Activated T-helper 1 cell treated with anti-CD3 and anti-CD28 coated beads, Interleukin-12 subunit alpha, Interleukin-12 subunit beta, Interleukin-2, Interleukin-4 antibody, amounts not matched to agents 30 ng/mL and 10 ng/mL and 1 ng/mL, durations not matched to agents 14 hours and 24 hours and 36 hours (primary cell): ENCODE data around the gene AKR1C3. TPM values are rescaled to one million over a fixed set of nuclear protein-coding genes. Genes with fewer than 3 reads are reported as not detected.
"Not testable (repeated sequence)": the region's sequence is repeated elsewhere in the genome, so short reads cannot be mapped to it uniquely, and the experiment has no call there.

Experiments
- DNase-seq: peaks from one replicate; pipeline ENCODE4 v3.0.0; 2021; ENCODE audit warnings: low spot score
- H3K27ac Mint-ChIP-seq: one replicate; pipeline ENCODE4 v1.8.0; 2021; ENCODE audit warnings: mild to moderate bottlenecking, mixed read lengths
- H3K27me3 Mint-ChIP-seq: one replicate; pipeline ENCODE4 v1.8.0; 2022; ENCODE audit warnings: mild to moderate bottlenecking, moderate library complexity, mixed read lengths; ENCODE audit not compliant: insufficient read depth
- H3K36me3 Mint-ChIP-seq: one replicate; pipeline ENCODE4 v1.8.0; 2021; ENCODE audit warnings: low read depth, mixed read lengths
- H3K4me1 Mint-ChIP-seq: one replicate; pipeline ENCODE4 v1.8.0; 2021; ENCODE audit warnings: low read depth, mixed read lengths
- H3K4me3 Mint-ChIP-seq: one replicate; pipeline ENCODE4 v1.8.0; 2021; ENCODE audit warnings: mild to moderate bottlenecking, moderate library complexity, mixed read lengths
- H3K9me3 Mint-ChIP-seq: one replicate; pipeline ENCODE4 v1.8.0; 2021; ENCODE audit warnings: mixed read lengths
- intact Hi-C: fragments of 100-400 bp; cut with micrococcal nuclease; formaldehyde crosslinking; loops from one replicate; pipeline ENCODE4 v1.15.1; 2024
- total RNA-seq: library from RNA; stranded (reverse); gene quantifications from 2 replicates; pipeline ENCODE4 v1.2.3, GENCODE V29; 2022

AKR1C3 gene
- total RNA-seq, 1 donor from 2014 or later, result 0.26 TPM

DNA sequence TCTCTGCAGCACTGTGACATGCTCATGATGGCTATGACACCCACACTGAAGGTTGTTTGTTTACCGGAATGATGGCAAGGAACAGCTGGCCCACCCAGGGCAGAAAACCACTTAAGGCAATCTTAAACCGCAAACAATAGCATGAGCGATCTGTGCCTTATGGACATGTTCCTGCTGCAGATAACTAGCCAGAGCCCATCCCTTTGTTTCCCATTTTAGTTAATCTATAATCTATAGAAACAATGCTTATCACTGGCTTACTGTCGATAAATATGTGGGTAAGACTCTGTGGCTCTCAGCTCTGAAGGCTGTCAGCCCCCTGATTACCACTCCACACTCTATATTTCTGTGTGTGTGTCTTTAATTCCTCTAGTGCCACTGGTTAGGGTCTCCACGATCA lies 25.8 kb downstream of the AKR1C3 start:
- H3K27me3 Mint-ChIP-seq, H3K36me3 Mint-ChIP-seq, H3K27ac Mint-ChIP-seq, intact Hi-C loops, H3K4me1 Mint-ChIP-seq, H3K4me3 Mint-ChIP-seq, DNase-seq: not testable (repeated sequence)
- peaks cover 21% of the 10 kb centered on the region for H3K9me3 Mint-ChIP-seq

GRCh38 chr10:5123886-5124285 lies 29.7 kb downstream of the AKR1C3 start:
- no peak for DNase-seq
- Mint-ChIP-seq H3K36me3 (no peaks in the 10 kb centered on the region), H3K27me3 (no peaks in the 10 kb centered on the region), H3K27ac (no peak overlapping the region), H3K9me3 (peaks cover 18% of the 10 kb centered on the region), H3K4me3 (no peak overlapping the region), H3K4me1 (no peaks in the 10 kb centered on the region)
- intact Hi-C loops, result no loop called here

GRCh38 chr10:5125315-5126044 lies 31.3 kb downstream of the AKR1C3 start:
- Mint-ChIP-seq H3K27ac (no peak overlapping the region), H3K4me1 (no peaks in the 10 kb centered on the region), H3K36me3 (no peaks in the 10 kb centered on the region), H3K4me3 (no peak overlapping the region), H3K27me3 (peaks cover 2% of the 10 kb centered on the region), H3K9me3 (peaks cover 8% of the 10 kb centered on the region)
- intact Hi-C loops, result no loop called here
- no peak for DNase-seq

DNA sequence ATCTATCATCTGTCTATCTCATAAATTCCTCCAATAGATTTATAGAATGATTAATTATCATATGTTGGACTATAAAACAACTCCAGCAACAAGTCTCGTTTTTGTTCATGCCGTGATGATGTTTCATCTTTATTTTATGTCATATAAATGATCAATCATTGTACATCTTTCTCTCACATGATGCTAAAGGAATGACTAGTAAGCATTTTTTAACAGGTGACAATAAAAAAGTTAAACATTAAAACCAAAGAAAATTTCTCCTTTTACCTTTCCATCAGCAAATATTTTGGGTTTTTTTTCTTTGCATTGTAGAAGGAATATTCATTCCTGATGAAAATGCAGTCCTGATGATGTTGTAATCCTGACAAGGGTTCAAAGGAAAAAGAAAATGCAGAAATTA lies 41.4 kb downstream of the AKR1C3 start:
- intact Hi-C loops, result no loop called here
- no peak for DNase-seq
- Mint-ChIP-seq H3K27ac (no peak overlapping the region), H3K36me3 (no peaks in the 10 kb centered on the region), H3K9me3 (peaks cover 36% of the 10 kb centered on the region), H3K4me1 (no peaks in the 10 kb centered on the region), H3K27me3 (peaks cover 2% of the 10 kb centered on the region), H3K4me3 (no peak overlapping the region)

- intact Hi-C loops, result no loop called here
- no peaks in the 10 kb centered on the region for H3K27me3 Mint-ChIP-seq
- peaks cover 36% of the 10 kb centered on the region for H3K9me3 Mint-ChIP-seq
- H3K4me3 Mint-ChIP-seq, result no peak overlapping the region
- no peaks in the 10 kb centered on the region for H3K36me3 Mint-ChIP-seq
- DNase-seq, result no peak
- no peaks in the 10 kb centered on the region for H3K4me1 Mint-ChIP-seq
- H3K27ac Mint-ChIP-seq, result no peak overlapping the region
Measured at GRCh38 chr10:5136468-5137087, 42.4 kb downstream of the AKR1C3 start.

DNA sequence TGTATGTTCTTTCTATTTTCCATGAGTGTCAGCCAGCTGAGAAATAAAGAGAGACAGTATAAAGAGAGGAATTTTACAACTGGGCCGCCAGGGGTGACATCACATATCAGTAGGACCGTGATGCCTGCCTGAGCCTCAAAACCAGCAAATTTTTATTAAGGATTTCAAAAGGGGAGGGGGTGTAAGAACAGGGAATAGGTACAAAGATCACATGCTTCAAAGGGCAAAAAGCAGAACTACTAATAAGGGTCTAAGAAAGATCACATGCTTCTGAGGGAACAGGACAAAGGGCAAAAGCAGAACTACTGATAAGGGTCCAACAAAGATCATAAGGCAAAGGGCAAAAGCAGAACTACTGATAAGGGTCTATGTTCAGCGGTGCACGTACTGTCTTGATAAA lies 43.5 kb downstream of the AKR1C3 start:
- H3K27me3 Mint-ChIP-seq, H3K4me3 Mint-ChIP-seq, H3K36me3 Mint-ChIP-seq, H3K4me1 Mint-ChIP-seq, intact Hi-C loops, DNase-seq, H3K27ac Mint-ChIP-seq: not testable (repeated sequence)
- peaks cover 44% of the 10 kb centered on the region for H3K9me3 Mint-ChIP-seq

- H3K4me3 Mint-ChIP-seq, result no peak overlapping the region
- H3K27ac Mint-ChIP-seq, result no peak overlapping the region
- no peaks in the 10 kb centered on the region for H3K4me1 Mint-ChIP-seq
- H3K9me3 Mint-ChIP-seq, result peaks cover 34% of the 10 kb centered on the region
- intact Hi-C loops, result no loop called here
- peaks cover 1% of the 10 kb centered on the region for H3K27me3 Mint-ChIP-seq
- no peak for DNase-seq
- no peaks in the 10 kb centered on the region for H3K36me3 Mint-ChIP-seq
Measured at GRCh38 chr10:5142199-5142598, 48.0 kb downstream of the AKR1C3 start.

- intact Hi-C loops, result no loop called here
- Mint-ChIP-seq H3K27me3 (peaks cover 1% of the 10 kb centered on the region), H3K4me3 (no peak overlapping the region), H3K4me1 (no peaks in the 10 kb centered on the region), H3K27ac (no peak overlapping the region), H3K36me3 (no peaks in the 10 kb centered on the region), H3K9me3 (peaks cover 28% of the 10 kb centered on the region)
- no peak for DNase-seq
Measured at GRCh38 chr10:5143137-5143536, 48.9 kb downstream of the AKR1C3 start.

DNA sequence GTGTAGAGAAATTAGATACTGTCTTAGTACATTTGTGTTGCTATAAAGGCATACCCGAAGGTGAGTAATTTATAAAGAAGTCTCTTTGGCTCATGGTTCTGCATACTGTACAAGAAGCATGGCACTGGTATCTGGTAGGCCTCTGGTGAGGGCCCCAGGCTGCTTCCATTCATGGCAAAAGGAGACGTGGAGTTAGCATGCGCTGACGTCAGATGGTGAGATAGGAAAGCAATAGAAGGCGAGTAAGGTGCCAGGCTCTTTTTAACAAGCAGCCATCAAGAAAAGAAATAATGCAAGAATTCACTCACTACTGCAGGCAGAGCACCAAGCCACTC lies 52.7 kb downstream of the AKR1C3 start:
- peaks cover 28% of the 10 kb centered on the region for H3K9me3 Mint-ChIP-seq
- no peak for DNase-seq
- H3K36me3 Mint-ChIP-seq, result no peaks in the 10 kb centered on the region
- H3K27me3 Mint-ChIP-seq, result peaks cover 1% of the 10 kb centered on the region
- H3K4me3 Mint-ChIP-seq, result no peak overlapping the region
- intact Hi-C loops, result no loop called here
- H3K4me1 Mint-ChIP-seq, result no peaks in the 10 kb centered on the region
- no peak overlapping the region for H3K27ac Mint-ChIP-seq

DNA sequence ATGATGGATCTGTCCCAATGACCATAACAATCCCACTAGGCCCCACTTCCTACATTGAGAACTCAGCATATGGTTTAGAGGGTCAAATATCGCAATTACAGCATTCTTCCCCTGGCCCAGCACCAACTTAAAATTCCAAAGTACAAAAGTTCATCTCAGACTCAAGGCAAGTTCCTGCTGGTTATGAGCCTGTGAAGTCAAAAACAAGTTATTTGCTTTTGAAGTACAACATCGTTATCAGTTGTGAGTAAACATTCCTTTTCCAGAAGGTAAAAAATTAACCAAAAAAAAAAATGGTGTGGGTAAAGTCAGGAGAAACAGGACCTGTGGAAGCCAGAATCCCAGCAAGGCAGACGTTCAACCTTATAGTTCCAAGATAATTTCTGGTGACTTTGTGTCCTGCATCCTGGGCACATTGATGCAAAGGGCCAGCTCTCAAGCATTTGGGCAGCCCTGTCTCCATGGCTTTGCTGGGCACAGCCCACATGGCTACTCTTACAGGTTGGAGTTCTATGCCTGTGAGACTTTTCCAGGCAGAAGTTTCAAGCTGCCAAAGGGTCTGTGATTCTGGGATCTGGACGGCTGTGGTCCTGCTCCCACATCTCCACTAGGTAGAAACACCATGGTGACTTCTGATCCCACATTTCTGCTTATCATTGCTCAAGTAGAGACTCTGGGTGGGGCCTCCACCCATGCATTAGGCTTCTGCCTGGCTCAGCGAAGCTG lies 53.2 kb downstream of the AKR1C3 start:
- H3K27me3 Mint-ChIP-seq, result no peaks in the 10 kb centered on the region
- H3K4me3 Mint-ChIP-seq, result no peak overlapping the region
- H3K27ac Mint-ChIP-seq, result no peak overlapping the region
- H3K4me1 Mint-ChIP-seq, result no peaks in the 10 kb centered on the region
- DNase-seq, result no peak
- peaks cover 23% of the 10 kb centered on the region for H3K9me3 Mint-ChIP-seq
- H3K36me3 Mint-ChIP-seq, result no peaks in the 10 kb centered on the region
- intact Hi-C loops, result no loop called here

- no peak for DNase-seq
- H3K36me3 Mint-ChIP-seq, result no peaks in the 10 kb centered on the region
- intact Hi-C loops, result no loop called here
- no peak overlapping the region for H3K4me3 Mint-ChIP-seq
- no peaks in the 10 kb centered on the region for H3K27me3 Mint-ChIP-seq
- H3K4me1 Mint-ChIP-seq, result no peaks in the 10 kb centered on the region
- peaks cover 26% of the 10 kb centered on the region for H3K9me3 Mint-ChIP-seq
- no peak overlapping the region for H3K27ac Mint-ChIP-seq
Measured at GRCh38 chr10:5147981-5148677, 53.9 kb downstream of the AKR1C3 start.

DNA sequence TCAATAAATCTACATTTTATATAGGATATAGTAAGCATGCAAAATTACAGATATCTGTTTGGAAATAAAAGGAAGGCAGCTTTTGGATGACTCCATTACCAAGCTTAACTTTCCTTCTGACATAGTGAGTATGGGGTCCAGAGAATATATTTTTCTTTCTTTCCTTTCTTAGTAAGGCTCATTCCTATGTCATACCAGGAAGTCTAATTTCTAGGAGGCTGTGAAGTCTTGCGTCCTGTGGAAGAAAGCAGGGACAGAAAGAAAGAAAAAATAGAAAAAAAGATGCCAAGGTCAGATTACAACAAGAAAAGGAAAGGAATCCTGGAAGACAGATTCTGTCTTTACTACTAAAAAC lies 54.4 kb downstream of the AKR1C3 start:
- peaks cover 29% of the 10 kb centered on the region for H3K9me3 Mint-ChIP-seq
- intact Hi-C loops, result no loop called here
- H3K27ac Mint-ChIP-seq, result no peak overlapping the region
- no peak overlapping the region for H3K4me3 Mint-ChIP-seq
- H3K4me1 Mint-ChIP-seq, result no peaks in the 10 kb centered on the region
- no peaks in the 10 kb centered on the region for H3K36me3 Mint-ChIP-seq
- DNase-seq, result no peak
- no peaks in the 10 kb centered on the region for H3K27me3 Mint-ChIP-seq

DNA sequence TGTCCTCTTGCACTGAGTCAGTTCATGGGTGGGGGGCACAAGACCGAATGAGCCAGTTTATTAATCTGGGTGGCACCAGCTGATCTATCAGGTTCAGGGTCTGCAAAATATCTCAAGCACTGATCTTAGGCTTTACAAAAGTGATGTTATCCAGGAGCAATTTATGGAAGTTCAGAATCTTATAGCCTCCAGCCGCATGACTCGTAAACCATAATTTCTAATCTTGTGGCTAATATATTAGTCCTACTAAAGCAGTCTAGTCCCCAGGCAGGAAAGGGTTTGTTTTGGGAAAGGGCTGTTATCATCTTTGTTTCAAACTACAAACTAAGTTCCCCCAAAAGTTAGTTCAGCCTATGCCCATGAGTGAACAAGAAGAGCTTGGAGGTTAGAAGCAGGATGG lies 56.9 kb downstream of the AKR1C3 start:
- H3K27me3 Mint-ChIP-seq, result no peaks in the 10 kb centered on the region
- H3K27ac Mint-ChIP-seq, result no peak overlapping the region
- no peaks in the 10 kb centered on the region for H3K36me3 Mint-ChIP-seq
- intact Hi-C loops, result no loop called here
- H3K4me3 Mint-ChIP-seq, result no peak overlapping the region
- H3K4me1 Mint-ChIP-seq, result no peaks in the 10 kb centered on the region
- DNase-seq, result no peak
- H3K9me3 Mint-ChIP-seq, result peaks cover 29% of the 10 kb centered on the region
